ENCODE data around the gene SSB.
"Not testable (repeated sequence)": the region's sequence is repeated elsewhere in the genome, so short reads cannot be mapped to it uniquely, and the experiment has no call there.

The SSB gene

DNA sequence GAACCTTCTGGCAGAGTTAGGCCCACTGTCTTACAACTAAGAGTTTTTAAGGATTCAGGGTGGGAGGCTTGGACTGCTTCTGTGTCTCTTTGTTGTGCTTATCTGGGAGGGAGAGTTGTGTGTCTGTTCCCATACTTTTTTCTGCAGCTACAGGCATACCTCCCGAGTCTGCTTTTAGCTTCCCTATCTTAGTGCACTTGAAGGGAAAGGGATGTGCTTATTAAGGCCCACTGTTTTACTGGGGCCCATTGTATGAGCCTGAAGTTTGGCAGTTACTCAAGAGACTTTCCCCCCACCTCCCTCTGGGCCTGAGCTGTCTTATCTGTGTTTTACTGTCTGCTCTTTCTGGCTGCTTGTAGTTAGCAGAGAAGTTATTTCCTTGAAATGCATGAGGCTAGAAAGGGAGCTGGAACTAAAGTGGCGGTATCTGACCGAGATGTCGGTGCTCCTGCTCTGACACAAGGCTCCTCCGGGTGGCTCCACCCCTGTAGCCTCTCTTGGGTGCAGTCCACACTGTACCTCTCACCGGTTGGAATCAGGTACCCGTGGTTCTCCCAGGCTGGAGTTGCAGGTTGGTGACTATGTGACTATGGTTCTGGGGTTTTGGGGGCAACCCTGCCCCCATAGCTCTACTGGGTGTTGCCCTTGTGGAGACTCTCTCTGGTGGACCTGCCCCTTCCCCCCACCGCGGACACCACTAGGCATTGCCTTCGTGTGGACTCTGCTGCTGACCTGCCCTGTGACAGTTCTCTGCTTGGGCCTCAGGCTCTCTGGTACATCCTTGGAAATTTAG lies 41.5 kb downstream of the SSB start:
- DNase-seq: no peak

DNA sequence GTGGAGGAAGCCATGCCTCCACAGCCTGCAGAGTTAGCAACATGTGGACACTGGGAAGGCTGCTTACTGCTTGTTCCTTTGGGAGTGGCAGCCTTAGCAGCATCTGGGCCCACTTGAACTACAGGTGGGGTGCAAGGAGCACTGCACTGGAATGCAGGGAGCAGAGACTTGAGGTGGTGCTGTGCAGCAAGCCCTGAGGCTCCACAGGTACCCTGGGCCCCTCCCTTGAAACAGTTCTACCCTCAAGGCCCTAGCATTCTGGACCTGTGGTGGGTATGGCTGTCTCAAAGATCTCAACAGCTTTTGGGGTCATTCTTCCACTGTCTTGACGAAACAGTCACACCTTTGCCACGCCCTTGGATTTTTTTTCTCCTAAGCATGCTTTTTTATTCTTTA lies 42.1 kb downstream of the SSB start:
- DNase-seq: no peak

DNA sequence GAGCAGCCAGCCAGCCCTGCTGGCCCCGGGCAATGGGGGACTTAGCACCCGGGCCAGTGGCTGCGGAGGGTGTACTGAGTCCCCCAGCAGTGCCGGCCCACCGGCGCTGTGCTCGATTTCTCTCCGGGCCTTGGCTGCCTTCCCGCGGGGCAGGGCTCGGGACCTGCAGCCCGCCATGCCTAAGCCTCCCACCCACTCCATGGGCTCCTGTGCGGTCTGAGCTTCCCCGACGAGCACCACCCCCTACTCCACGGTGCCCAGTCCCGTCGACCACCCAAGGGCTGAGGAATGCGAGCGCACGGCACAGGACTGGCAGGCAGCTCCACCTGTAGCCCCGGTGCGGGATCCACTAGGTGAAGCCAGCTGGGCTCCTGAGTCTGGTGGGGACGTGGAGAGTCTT lies 43.0 kb downstream of the SSB start:
- not testable (repeated sequence) for DNase-seq

DNA sequence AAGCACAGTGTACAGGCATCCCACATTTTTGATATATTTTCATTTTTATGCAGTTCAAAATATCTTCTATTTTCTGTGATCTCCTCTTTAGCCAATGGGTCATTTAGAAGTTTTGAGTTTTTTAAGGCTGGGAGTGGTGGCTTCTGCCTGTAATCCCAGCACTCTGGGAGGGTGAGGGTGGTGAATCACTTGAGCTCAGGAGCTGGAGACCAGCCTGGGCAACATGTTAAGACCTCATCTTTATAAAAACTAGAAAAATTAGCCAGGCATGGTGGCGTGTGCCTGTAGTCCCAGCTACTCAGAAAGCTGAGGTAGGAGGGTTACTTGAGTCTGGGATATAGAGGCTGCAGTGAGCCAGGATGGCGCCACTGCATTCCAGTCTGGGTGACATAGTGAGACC lies 46.3 kb downstream of the SSB start:
- no peak for DNase-seq

DNA sequence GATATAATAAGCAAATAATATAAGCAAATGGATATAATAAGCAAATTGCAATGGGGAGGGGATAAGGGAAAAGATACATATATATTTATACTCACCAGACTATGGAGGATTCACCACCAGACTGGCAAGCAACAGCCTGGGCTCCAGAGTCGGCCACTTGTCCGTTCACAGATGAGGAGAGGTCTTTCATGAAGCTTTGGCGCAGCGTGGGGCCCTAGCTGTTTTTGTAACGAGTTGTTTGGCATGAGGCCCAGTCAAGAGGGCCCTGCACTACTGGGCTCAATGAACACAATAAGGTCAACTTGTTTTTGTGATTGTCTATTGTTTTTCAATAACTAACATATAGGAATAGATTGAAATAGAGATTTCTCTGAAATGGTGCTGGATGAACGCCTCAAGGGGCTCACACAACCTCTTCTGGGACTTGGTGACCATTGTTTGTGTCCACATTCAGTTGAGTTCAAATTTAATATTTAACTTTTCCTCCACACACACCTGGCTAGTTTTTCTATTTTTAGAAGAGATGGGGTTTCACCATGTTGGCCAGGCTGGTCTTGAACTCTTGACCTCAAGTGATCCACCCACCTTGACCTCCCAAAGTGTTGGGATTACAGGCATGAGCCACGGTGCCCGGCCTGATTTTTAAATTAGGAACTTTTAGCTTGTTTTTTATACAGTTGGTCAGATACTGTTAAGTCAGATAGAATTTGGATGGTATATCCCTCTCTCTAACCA lies 50.5 kb downstream of the SSB start:
- not testable (repeated sequence) for DNase-seq

DNA sequence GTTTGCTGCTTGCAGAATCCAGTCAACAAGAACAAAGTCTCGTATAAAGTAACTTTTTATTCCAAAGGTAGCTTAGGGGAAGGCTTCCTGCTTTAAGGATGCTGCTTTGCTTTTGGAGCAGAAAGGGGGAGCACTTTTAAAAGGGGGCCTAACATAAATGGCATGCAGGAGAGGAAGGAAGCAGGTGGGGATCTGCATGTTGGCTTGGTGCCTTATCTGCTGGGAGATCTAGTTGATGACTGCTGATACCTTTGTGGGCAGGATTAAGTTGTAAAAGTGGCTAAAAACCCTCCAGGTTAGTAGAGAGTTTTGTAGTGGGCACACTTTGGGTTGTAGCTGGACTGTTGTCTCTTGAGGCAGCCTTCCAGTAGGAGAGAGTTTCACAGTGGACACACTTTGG lies 51.0 kb downstream of the SSB start:
- DNase-seq: no peak

DNA sequence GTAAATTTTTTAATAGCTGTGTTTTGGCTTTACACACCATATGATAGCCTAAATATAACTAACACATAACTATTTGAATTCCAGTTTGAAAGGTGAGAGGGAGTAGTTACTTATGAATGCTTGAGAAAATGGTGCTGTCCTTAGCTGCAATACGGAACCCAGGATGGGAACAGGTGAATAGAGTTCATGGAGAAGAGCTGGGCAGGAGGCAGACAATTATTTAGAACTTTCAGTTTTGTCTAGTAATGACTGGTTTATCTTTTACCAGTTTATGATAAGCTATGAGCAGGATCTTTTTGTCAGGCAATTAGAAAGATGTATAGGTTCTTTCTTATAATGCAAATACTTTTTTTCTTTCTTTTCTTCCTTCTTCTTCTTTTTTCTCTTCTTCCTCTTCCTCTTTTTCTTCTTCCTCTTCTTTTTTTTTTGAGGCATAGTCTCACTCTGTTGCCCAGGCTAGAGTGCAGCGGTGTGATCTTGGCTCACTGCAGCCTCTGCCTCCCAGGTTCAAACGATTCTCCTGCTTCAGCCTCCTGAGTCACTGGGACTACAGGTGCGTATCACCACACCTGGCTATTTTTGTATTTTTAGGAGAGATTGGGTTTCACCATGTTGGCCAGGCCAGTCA lies 54.5 kb downstream of the SSB start:
- no peak for DNase-seq

DNA sequence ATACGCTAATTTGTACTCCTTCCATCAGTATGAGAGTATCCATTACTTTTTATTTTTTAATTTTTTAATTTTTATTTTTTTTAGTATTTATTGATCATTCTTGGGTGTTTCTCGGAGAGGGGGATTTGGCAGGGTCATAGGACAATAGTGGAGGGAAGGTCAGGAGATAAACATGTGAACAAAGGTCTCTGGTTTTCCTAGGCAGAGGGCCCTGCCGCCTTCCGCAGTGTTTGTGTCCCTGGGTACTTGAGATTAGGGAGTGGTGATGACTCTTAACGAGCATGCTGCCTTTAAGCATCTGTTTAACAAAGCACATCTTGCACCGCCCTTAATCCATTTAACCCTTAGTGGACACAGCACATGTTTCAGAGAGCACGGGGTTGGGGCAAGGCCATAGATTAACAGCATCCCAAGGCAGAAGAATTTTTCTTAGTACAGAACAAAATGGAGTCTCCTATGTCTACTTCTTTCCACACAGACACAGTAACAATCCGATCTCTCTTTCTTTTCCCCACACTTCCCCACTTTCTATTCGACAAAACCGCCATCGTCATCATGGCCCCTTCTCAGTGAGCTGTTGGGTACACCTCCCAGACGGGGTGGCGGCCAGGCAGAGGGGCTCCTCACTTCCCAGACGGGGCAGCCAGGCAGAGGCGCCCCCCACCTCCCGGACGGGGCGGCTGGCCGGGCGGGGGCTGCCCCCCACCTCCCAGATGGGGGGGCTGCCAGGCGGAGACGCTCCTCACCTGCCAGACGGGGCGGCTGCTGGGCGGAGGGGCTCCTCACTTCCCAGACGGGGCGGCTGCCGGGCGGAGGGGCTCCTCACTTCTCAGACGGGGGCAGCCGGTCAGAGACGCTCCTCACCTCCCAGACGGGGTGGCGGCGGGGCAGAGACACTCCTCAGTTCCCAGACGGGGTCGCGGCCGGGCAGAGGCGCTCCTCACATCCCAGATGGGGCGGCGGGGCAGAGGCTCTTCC lies 56.9 kb downstream of the SSB start:
- DNase-seq: not testable (repeated sequence)

DNA sequence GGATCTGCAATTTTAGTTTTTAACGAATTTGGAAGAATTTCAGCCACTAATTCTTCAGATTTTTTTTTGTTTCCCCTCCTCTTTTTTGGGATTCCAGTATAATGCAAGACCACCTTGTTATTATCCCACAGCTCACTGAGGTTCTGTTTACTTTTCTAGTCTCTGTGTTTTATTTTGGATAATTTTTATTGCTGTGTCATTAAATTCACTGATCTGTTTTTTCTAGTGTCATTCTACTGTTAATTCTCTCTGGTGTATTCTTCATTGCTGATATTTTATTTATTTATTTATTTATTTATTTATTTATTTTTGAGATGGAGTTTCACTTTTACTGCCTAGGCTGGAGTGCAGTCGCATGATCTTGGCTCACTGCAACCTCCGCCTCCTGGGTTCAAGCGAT lies 60.8 kb downstream of the SSB start:
- no peak for DNase-seq

DNA sequence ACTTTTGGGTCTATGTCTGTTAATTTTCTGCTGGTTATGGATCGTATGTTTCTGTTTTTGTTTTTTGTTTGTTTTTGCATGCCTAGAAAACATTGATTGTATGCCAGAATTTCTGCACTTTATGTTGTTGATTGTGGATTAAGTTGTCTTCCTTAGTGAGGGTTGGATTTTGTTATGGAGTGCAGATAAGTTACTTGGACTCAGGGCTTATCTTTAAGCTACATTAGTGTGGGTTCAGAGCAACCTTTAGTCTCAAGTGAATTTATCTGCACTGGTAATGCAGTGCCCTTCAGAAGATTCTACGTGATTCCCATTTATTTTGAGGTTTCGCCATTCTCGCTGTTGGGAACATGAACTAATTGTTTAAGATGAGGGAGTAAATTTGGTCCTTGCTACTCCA lies 61.5 kb downstream of the SSB start:
- no peak for DNase-seq
